BLaER1 treated with 17β-estradiol and CSF1 and Interleukin-3, amounts not matched to agents 10 nM and 100 nM (cell line): ENCODE measurements around the gene C11orf21.
A peak's percentile ranks its signal among the peaks of the same experiment; 100 is the strongest.

Experiments
- H3K27ac ChIP-seq, 11 experiments: shearing (Covaris generic); formaldehyde crosslinking; 2 replicates each; pipeline ENCODE4 v1.8.1; 2022
- H3K27me3 ChIP-seq, 11 experiments: shearing (Covaris generic); formaldehyde crosslinking; 2 replicates each; pipeline ENCODE4 v1.8.1; 2022
- H3K36me3 ChIP-seq, 11 experiments: shearing (Covaris generic); formaldehyde crosslinking; 2 replicates each; pipeline ENCODE4 v1.8.1; 2022
- H3K4me1 ChIP-seq, 10 experiments: shearing (Covaris generic); formaldehyde crosslinking; 2 replicates each; pipeline ENCODE4 v1.8.1; 2022
- H3K4me2 ChIP-seq, 11 experiments: shearing (Covaris generic); formaldehyde crosslinking; 2 replicates each; pipeline ENCODE4 v1.8.1; 2022
- H3K4me3 ChIP-seq, 10 experiments: shearing (Covaris generic); formaldehyde crosslinking; 2 replicates each; pipeline ENCODE4 v1.8.1; 2022
- H3K9ac ChIP-seq, 11 experiments: shearing (Covaris generic); formaldehyde crosslinking; 2 replicates each; pipeline ENCODE4 v1.8.1; 2022
- H3K9me3 ChIP-seq, 11 experiments: shearing (Covaris generic); formaldehyde crosslinking; replicated peaks in 1 of 11; 2 replicates each; pipeline ENCODE4 v1.8.1; 2022
- H4K20me1 ChIP-seq, 11 experiments: shearing (Covaris generic); formaldehyde crosslinking; 2 replicates each; pipeline ENCODE4 v1.8.1; 2022
- Cebpa-rat ChIP-seq, 11 experiments: shearing (Covaris generic); IDR thresholded peaks; 2 replicates each; pipeline ENCODE4 v1.8.1; 2022

The C11orf21 gene

DNA sequence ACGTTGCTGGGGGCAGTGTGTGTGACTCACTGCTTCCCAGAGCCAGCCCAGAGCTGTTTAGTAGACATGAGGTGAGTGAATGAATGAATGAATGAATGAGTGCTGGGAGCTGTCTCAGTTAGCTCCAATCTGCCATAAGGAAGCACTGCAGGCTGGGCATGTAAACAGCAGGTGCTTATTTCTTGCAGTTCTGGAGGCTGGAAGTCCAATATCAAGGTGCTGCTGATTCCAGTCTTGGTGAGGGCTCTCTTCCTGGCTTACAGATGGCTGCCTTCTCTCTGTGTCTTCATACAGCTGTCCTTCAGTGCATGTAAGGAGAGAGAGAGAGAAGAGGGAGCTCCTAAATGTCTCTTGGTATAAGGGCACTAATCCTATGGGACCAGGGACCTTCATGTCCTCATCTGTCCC, 4.1 kb downstream of the C11orf21 start:
- Histone ChIP-seq H3K36me3 (peaks cover 0 to 30% (median 0%) of the 10 kb centered on the region in 11 experiments; a peak in 9 of 22 replicates), H3K9ac (no peak overlapping the region), H3K9me3 (no peaks in the 10 kb centered on the region), H3K27ac (no peak overlapping the region), H3K4me2 (0 out of 22 replicates have a peak overlapping the region, but pooled peaks of 1 of the 11 experiments have one; percentile 77), H4K20me1 (peaks cover 0 to 57% (median 5%) of the 10 kb centered on the region in 11 experiments; a peak in 12 of 22 replicates), H3K4me1 (peaks cover 35 to 53% (median 40%) of the 10 kb centered on the region in 10 experiments), H3K27me3 (peaks cover 0 to 16% (median 0%) of the 10 kb centered on the region in 11 experiments; a peak in 6 of 22 replicates), H3K4me3 (no peak overlapping the region)
- no peak for TF ChIP-seq Cebpa-rat (IDR thresholded peaks at IDR 0.05)

DNA sequence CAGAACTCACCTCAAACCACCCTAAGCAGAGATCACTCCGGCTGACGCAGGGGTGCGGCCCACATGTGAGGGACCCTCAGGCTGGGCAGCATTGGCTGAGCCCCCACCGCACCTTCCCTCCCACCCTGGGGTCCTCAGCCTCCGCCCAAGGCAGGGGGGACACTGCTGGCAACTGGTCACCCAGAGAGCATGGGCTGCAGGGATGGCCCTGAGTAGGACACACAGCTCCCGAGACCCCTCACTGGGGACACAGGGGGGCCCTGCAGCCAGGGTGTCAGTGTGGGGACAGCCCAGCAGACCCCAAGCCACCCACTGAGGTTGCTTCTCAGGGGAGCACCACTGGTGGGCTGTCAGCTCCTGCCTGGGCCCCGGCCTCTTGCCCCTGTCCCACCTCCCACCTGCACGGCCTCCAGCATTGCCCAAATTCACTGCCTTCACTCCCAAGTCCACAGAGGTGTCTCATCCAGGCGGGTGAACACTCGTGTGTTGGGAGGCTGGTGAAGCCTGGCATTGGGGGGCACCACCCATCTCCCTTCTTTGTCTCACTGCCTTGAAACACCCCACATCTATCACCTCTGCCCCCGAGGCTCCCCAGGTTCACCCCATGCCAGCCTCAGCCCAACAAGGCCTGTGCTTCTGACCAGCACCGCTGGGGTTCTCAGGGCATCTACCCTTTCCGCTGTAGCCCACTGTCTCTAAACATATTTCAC, 4.7 kb downstream of the C11orf21 start:
- Histone ChIP-seq H3K4me3 (no peak overlapping the region), H4K20me1 (peaks cover 0 to 57% (median 3%) of the 10 kb centered on the region in 11 experiments; a peak in 12 of 22 replicates), H3K27me3 (peaks cover 0 to 16% (median 0%) of the 10 kb centered on the region in 11 experiments; a peak in 6 of 22 replicates), H3K4me1 (peaks cover 29 to 47% (median 34%) of the 10 kb centered on the region in 10 experiments), H3K9me3 (no peaks in the 10 kb centered on the region), H3K27ac (no peak overlapping the region), H3K36me3 (peaks cover 0 to 30% (median 0%) of the 10 kb centered on the region in 11 experiments; a peak in 9 of 22 replicates), H3K4me2 (no peak overlapping the region), H3K9ac (no peak overlapping the region)
- no peak for TF ChIP-seq Cebpa-rat (IDR thresholded peaks at IDR 0.05)

DNA sequence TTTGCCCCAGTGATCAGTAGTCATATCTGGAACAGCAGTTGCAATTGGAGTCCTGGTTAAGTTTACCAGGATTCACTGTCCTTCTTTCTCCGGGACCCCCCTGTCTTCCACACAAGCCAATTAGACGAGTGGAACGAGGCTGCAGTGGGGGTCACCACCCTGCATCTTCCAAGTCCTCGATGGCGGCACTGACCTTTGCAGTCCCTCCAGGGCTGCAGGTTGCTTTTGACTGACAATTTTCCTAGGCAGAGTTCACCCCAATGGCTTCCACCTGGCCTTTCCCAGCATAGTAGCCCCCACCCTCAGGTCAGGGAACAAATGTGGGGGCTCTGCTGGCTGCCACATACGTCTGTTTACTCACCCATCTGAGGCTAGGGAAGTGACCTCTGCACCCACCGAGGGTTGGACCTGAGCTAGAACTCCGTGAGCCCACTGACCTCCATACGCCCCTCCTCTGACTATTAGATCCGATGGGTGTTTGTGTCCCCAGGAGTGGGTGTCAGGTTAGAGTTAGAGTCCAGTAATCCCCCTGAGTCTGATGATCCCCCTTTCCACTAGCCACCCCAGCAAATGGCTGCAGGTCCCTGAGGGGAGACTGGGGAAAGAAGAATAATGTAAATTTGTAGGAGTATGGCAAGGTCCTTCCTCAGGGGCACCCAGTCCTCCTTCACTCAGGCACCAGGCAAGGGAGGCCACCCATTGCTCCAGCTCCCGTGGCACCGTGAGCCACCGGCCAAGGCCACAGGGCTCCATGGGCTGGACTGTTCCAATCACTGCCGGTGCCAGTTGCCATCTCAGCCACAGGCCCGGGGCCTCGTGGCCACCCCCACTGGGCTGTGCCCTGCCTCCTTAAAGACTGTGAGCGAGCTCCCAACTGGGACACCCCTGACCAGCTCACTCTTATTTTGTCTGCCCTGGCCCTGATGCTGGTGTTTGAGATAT, 5.5 kb downstream of the C11orf21 start:
- Histone ChIP-seq H3K27me3 (peaks cover 0 to 13% (median 0%) of the 10 kb centered on the region in 11 experiments; a peak in 6 of 22 replicates), H3K27ac (no peak overlapping the region), H3K9me3 (no peaks in the 10 kb centered on the region), H3K4me3 (no peak overlapping the region), H4K20me1 (peaks cover 0 to 57% (median 3%) of the 10 kb centered on the region in 11 experiments; a peak in 12 of 22 replicates), H3K9ac (no peak overlapping the region), H3K36me3 (peaks cover 0 to 30% (median 0%) of the 10 kb centered on the region in 11 experiments; a peak in 9 of 22 replicates), H3K4me2 (no peak overlapping the region), H3K4me1 (peaks cover 21 to 39% (median 26%) of the 10 kb centered on the region in 10 experiments)
- no peak for TF ChIP-seq Cebpa-rat (IDR thresholded peaks at IDR 0.05)

DNA sequence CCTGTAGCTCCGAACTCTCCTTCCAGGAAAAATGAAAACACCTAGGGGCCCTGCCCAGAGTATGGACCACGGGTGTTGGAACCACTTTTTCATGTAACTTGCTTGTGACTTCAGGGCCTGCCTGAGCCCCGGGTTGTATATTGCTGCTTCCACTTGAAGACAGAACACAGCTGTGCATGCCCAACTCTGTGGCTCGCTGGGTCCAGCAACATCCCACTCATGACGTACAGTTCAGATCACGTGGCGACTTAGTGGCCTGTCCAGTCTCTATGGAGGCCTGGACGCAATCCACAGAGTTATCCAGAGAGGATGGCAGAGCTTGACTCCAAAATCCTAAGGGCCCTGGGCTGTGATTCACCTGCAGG, 6.8 kb downstream of the C11orf21 start:
- Histone ChIP-seq H3K27ac (no peak overlapping the region), H3K9ac (no peak overlapping the region), H3K4me3 (no peak overlapping the region), H4K20me1 (peaks cover 0 to 57% (median 3%) of the 10 kb centered on the region in 11 experiments; a peak in 10 of 22 replicates), H3K4me1 (peaks cover 11 to 28% (median 18%) of the 10 kb centered on the region in 10 experiments; a peak in 19 of 20 replicates), H3K27me3 (peaks cover 0 to 7% (median 0%) of the 10 kb centered on the region in 11 experiments; a peak in 4 of 22 replicates), H3K9me3 (no peaks in the 10 kb centered on the region), H3K4me2 (no peak overlapping the region), H3K36me3 (peaks cover 0 to 30% (median 0%) of the 10 kb centered on the region in 11 experiments; a peak in 9 of 22 replicates)
- no peak for TF ChIP-seq Cebpa-rat (IDR thresholded peaks at IDR 0.05)

DNA sequence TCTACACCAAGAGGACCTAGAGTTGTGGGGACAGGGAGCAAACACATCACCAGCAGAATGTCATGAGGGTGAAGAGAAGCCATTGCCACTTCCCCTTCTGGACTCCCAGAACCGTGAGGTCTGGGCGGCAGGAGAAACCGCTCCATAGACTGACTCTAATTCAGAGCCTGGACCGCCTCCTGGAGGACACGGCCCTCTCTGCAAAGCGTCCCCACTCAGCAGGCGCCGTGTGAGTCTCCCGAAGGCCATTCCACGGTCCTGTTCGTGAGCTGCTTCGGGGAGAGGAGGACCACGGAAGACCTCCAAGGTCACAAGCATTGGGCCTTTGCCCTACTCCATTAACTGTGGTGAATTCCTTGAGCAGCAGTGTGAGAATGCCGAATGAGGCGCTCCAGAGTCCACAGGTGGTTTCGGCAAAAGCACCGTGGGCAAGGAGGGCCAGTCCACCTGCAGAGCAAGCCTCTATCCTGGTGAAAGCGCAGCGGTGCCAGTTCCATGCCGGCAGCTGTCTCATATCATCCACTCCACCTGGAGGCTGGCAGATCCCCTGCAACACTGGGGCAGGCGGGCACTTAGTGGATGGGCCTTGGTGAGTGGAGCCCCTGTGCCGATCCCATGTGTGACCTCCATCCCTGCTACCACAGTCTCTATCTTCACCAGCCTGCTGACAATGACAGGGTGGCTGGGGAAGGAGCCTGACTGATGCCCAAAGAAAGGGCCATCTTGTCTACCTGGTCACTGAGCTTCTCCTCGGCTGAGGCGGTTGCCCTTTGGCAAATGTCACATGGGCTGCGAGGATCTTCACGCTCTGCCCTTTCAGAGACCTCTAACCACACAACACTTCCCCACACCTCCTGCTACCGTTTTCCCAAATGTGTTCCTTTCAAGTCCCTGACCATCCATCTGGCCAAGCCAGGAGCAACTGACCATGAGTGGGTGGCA, 7.5 kb downstream of the C11orf21 start:
- Histone ChIP-seq H4K20me1 (peaks cover 0 to 52% (median 3%) of the 10 kb centered on the region in 11 experiments; a peak in 10 of 22 replicates), H3K4me3 (no peak overlapping the region), H3K9me3 (no peaks in the 10 kb centered on the region), H3K4me2 (peak overlapping the region in 1 of 11 experiments; percentile 22; a peak in 2 of 22 replicates), H3K9ac (no peak overlapping the region), H3K4me1 (peaks cover 4 to 22% (median 12%) of the 10 kb centered on the region in 10 experiments; a peak in 19 of 20 replicates), H3K27me3 (peaks cover 0 to 7% (median 0%) of the 10 kb centered on the region in 11 experiments; a peak in 4 of 22 replicates), H3K36me3 (peaks cover 0 to 27% (median 0%) of the 10 kb centered on the region in 11 experiments; a peak in 9 of 22 replicates), H3K27ac (no peak overlapping the region)
- TF ChIP-seq Cebpa-rat (IDR thresholded peaks at IDR 0.05): no peak

DNA sequence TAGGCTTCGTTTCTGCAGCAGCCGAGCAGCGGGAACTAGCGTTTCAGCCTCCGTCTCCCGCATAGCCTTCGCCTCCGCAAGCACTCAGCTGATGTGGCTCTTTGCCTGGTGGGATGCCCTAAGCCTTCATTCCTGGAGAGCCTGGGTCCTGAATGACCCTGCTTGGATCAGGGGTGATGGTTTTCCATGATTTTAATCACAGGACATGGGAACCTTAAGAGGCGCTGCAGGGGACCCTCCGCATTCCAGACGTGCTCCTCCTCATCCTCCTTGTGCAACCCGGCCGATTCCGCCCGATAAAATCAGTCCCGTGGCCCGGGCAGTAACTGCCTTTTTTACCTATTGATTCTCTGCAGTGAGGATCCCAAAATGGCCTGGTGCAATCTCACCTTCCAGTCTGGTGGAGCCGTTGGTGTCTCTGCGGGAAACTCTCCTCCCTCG, 8.2 kb downstream of the C11orf21 start:
- peaks cover 0 to 7% (median 0%) of the 10 kb centered on the region in 11 experiments; a peak in 4 of 22 replicates for H3K27me3 ChIP-seq
- TF ChIP-seq Cebpa-rat (IDR thresholded peaks at IDR 0.05): no peak

DNA sequence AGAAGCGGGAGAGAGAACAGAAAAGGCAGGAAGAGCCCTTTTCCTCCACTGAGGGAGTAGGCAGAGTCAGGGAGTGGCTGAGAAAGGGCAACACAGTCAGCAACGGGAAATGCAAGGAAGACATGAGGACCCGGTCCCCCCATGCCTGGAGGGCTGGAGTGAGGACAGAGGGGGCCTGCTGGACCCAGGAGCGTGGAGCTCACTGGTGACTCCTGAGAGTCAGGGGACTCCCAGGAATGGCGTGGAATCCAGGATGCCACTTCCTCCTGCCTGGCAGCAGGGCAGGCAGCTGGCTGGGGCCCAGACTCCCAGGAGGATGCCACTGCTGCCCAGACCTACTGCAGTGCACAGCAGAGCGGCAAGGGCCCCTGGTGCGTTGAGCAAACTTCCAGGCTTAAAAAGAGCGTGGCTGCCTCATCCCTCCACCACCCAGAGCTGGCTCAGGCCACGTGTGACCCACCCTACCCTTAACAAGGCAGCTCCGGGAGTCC, 11.3 kb downstream of the C11orf21 start:
- H3K9ac ChIP-seq: no peak overlapping the region
- no peak for TF ChIP-seq Cebpa-rat (IDR thresholded peaks at IDR 0.05)

More for the DNA sequence above, 8.2 kb downstream of the C11orf21 start:
- peaks cover 0 to 45% (median 0%) of the 10 kb centered on the region in 11 experiments; a peak in 10 of 22 replicates for H4K20me1 ChIP-seq
- no peak overlapping the region for H3K27ac ChIP-seq
- no peak overlapping the region for H3K9ac ChIP-seq
- peaks cover 0 to 20% (median 0%) of the 10 kb centered on the region in 11 experiments; a peak in 9 of 22 replicates for H3K36me3 ChIP-seq
- H3K9me3 ChIP-seq: no peaks in the 10 kb centered on the region
- peaks cover 0 to 15% (median 5%) of the 10 kb centered on the region in 10 experiments; a peak in 12 of 20 replicates for H3K4me1 ChIP-seq
- H3K4me3 ChIP-seq: no peak overlapping the region
- H3K4me2 ChIP-seq: peak overlapping the region in 1 of 11 experiments; percentile 22; a peak in 2 of 22 replicates

More for the DNA sequence above, 11.3 kb downstream of the C11orf21 start:
- no peak overlapping the region for H3K27ac ChIP-seq
- H3K27me3 ChIP-seq: peaks cover 0 to 7% (median 0%) of the 10 kb centered on the region in 11 experiments; a peak in 4 of 22 replicates
- no peak overlapping the region for H3K4me3 ChIP-seq
- H3K4me1 ChIP-seq: peaks cover 0 to 20% (median 4%) of the 10 kb centered on the region in 10 experiments; a peak in 10 of 20 replicates
- peak overlapping the region in 1 of 11 experiments; percentile 35; a peak in 1 of 22 replicates for H3K4me2 ChIP-seq
- H3K36me3 ChIP-seq: no peaks in the 10 kb centered on the region
- H4K20me1 ChIP-seq: peaks cover 0 to 17% (median 0%) of the 10 kb centered on the region in 11 experiments; a peak in 6 of 22 replicates
- no peaks in the 10 kb centered on the region for H3K9me3 ChIP-seq
